HUES48 (cell line): ENCODE measurements around the gene TTC33.

ENCODE experiments used
- H3K27ac ChIP-seq: one replicate; pipeline ENCODE4 v1.7.0; 2013; ENCODE audit warnings: low read depth, low read length, inconsistent platforms
- H3K27me3 ChIP-seq: 2 replicates; pipeline ENCODE4 v1.6.1; 2013; ENCODE audit warnings: mild to moderate bottlenecking, low read length; ENCODE audit not compliant: control insufficient read depth, insufficient read depth
- H3K36me3 ChIP-seq: 2 replicates; pipeline ENCODE4 v1.6.1; 2013; ENCODE audit warnings: low read length; ENCODE audit not compliant: control insufficient read depth, insufficient read depth
- H3K4me1 ChIP-seq: 2 replicates; pipeline ENCODE4 v1.6.1; 2013; ENCODE audit warnings: mild to moderate bottlenecking, low read length; ENCODE audit not compliant: control insufficient read depth, insufficient read depth
- H3K4me3 ChIP-seq: 2 replicates; pipeline ENCODE4 v1.5.1; 2013; ENCODE audit warnings: mild to moderate bottlenecking, low read depth, low read length
- H3K9ac ChIP-seq: 2 replicates; pipeline ENCODE4 v1.6.1; 2013; ENCODE audit warnings: mild to moderate bottlenecking, low read depth, low read length, moderate library complexity
- H3K9me3 ChIP-seq: 2 replicates; pipeline ENCODE4 v1.6.1; 2013; ENCODE audit warnings: low read length; ENCODE audit not compliant: control insufficient read depth, insufficient read depth

Gene TTC33

GRCh38 chr5:40549616-40550015, 206.1 kb downstream of the TTC33 start:
- no peak overlapping the region for H3K27ac ChIP-seq
- no peak overlapping the region for H3K4me3 ChIP-seq
- H3K27me3 ChIP-seq: no peaks in the 10 kb centered on the region
- no peaks in the 10 kb centered on the region for H3K36me3 ChIP-seq
- H3K9me3 ChIP-seq: no peaks in the 10 kb centered on the region
- H3K4me1 ChIP-seq: peaks cover 3% of the 10 kb centered on the region
- no peak overlapping the region for H3K9ac ChIP-seq

- H3K36me3 ChIP-seq: no peaks in the 10 kb centered on the region
- H3K9me3 ChIP-seq: no peaks in the 10 kb centered on the region
- no peak overlapping the region for H3K9ac ChIP-seq
- H3K4me3 ChIP-seq: no peak overlapping the region
- H3K27me3 ChIP-seq: no peaks in the 10 kb centered on the region
- no peaks in the 10 kb centered on the region for H3K4me1 ChIP-seq
- H3K27ac ChIP-seq: no peak overlapping the region
Measured at GRCh38 chr5:40547994-40548575, 207.7 kb downstream of the TTC33 start.

DNA sequence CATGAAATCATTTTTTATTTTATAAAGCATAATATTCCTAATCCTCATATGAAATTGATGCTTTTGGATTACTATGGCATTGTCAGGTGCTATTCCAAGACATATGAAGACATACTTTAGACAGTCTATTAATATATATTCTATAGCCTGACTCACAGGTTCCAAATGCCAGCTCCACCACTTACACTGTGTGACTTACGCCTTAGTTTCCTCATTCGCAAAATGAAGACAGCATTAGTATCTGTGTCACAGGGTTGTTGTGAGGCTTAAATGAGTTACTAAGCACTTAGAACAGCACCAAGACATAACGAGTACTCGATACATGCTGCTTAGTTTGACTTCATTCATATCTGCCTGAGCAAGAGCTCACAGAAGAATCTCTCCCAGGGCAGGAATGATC, 208.2 kb downstream of the TTC33 start:
- no peaks in the 10 kb centered on the region for H3K4me1 ChIP-seq
- H3K4me3 ChIP-seq: no peak overlapping the region
- no peaks in the 10 kb centered on the region for H3K9me3 ChIP-seq
- no peaks in the 10 kb centered on the region for H3K36me3 ChIP-seq
- no peaks in the 10 kb centered on the region for H3K27me3 ChIP-seq
- no peak overlapping the region for H3K27ac ChIP-seq
- no peak overlapping the region for H3K9ac ChIP-seq

GRCh38 chr5:40540301-40540700, 215.5 kb downstream of the TTC33 start:
- Histone ChIP-seq H3K4me1 (no peaks in the 10 kb centered on the region), H3K4me3 (no peak overlapping the region), H3K9me3 (peaks cover 5% of the 10 kb centered on the region; the same call in 1 of the 2 replicates), H3K36me3 (no peaks in the 10 kb centered on the region), H3K9ac (no peak overlapping the region), H3K27me3 (no peaks in the 10 kb centered on the region), H3K27ac (no peak overlapping the region)

DNA sequence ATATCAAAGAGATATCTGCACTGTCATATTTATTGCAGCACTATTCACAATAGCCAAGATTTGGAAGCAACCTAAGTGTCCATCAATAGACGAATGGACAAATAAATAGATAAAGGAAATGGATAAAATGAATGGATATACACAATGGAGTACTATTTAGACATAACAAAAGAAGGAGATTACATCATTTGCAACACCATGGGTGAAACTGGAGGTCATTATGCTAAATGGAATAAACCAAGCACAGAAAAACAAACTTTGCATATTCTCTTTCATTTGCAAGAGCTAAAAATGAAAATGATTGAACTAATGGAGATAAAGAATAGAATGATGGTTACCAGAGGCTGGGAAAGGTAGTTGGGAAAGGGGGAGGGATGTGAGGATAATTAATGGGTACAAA, 231.1 kb downstream of the TTC33 start:
- H3K36me3 ChIP-seq: no peaks in the 10 kb centered on the region
- no peaks in the 10 kb centered on the region for H3K27me3 ChIP-seq
- no peaks in the 10 kb centered on the region for H3K9me3 ChIP-seq
- H3K9ac ChIP-seq: no peak overlapping the region
- peaks cover 9% of the 10 kb centered on the region for H3K4me1 ChIP-seq
- H3K4me3 ChIP-seq: no peak overlapping the region
- H3K27ac ChIP-seq: no peak overlapping the region

GRCh38 chr5:40521925-40522324, 233.8 kb downstream of the TTC33 start:
- Histone ChIP-seq H3K27me3 (no peaks in the 10 kb centered on the region), H3K9ac (no peak overlapping the region), H3K9me3 (no peaks in the 10 kb centered on the region), H3K36me3 (no peaks in the 10 kb centered on the region), H3K27ac (no peak overlapping the region), H3K4me3 (no peak overlapping the region), H3K4me1 (peaks cover 9% of the 10 kb centered on the region)

DNA sequence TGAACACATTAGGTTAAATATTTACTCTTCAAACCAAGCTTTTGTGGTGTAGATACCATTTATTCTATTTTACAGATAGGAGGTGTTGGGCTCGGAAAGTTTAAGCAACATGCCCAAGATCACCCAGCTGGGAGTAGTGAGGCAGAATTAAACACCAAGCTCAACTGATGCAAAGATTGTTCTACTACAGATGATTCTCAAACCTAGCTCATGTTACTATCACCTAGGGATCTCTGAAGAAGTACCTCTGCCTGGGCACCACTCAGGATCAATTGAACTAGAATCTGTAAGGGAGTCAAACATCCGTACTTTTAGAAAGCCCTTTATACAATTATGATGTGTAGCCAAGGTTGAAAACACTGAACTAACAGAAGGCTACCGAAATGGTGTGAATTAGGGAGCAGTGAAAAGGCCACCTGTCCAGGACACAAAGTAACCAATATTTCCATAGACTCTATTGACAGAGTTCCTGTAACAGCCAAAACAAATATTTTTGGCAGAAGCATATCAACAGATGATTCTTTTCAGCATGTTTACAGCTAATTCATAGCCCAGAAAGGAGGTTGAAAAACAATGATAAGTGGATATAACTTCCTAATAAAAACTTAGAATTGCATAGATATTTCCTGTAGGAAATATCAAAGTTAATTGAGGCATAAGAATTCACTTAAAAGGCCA, 234.5 kb downstream of the TTC33 start:
- H3K27me3 ChIP-seq: no peaks in the 10 kb centered on the region
- no peaks in the 10 kb centered on the region for H3K36me3 ChIP-seq
- H3K9me3 ChIP-seq: no peaks in the 10 kb centered on the region
- H3K4me3 ChIP-seq: no peak overlapping the region
- no peak overlapping the region for H3K9ac ChIP-seq
- H3K27ac ChIP-seq: no peak overlapping the region
- H3K4me1 ChIP-seq: peaks cover 9% of the 10 kb centered on the region

GRCh38 chr5:40518485-40518917, 237.3 kb downstream of the TTC33 start:
- Histone ChIP-seq H3K27me3 (no peaks in the 10 kb centered on the region), H3K9me3 (no peaks in the 10 kb centered on the region), H3K27ac (no peak overlapping the region), H3K4me3 (no peak overlapping the region), H3K9ac (no peak overlapping the region), H3K4me1 (no peaks in the 10 kb centered on the region), H3K36me3 (no peaks in the 10 kb centered on the region)

DNA sequence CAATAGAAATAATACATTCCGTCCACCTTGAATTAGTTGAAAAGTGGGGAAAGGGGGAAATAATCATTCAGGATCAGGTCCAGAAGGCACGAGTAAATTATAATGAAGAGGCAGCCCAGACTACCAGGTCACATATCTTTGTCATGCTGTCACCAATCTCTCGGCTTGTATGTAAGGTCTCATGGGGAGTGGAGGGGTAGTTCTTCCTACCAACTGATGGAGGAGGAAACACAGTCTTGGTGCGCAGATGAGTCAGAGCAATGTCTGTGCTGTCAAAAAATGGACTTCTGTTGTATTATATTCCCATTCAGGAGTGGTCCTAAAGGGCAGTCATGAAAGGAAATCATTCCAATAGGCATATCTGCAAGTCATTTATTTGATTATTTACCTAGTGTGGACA, 240.3 kb downstream of the TTC33 start:
- Histone ChIP-seq H3K9ac (no peak overlapping the region), H3K9me3 (no peaks in the 10 kb centered on the region), H3K36me3 (no peaks in the 10 kb centered on the region), H3K27ac (no peak overlapping the region), H3K27me3 (no peaks in the 10 kb centered on the region), H3K4me3 (no peak overlapping the region), H3K4me1 (no peaks in the 10 kb centered on the region)

DNA sequence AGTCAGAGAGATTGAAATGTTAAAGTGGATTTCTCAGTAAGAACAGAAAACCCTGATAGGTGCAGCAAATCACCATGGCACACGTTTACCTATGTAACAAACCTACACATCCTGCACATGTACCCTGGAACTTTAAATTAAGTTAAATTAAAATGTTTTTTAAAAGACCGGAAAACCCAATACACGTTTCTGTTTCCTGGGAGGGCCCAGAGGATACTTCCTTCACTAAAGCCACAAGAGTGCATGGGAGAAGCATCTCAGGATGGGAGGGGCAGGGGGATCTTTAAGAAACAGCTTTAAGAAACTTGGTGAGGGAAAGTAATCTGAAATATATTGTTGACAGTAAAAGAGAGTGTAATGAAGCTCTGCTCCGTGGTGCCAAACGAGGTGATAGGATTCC, 240.8 kb downstream of the TTC33 start:
- Histone ChIP-seq H3K9ac (no peak overlapping the region), H3K9me3 (no peaks in the 10 kb centered on the region), H3K36me3 (no peaks in the 10 kb centered on the region), H3K4me1 (no peaks in the 10 kb centered on the region), H3K4me3 (no peak overlapping the region), H3K27ac (no peak overlapping the region), H3K27me3 (no peaks in the 10 kb centered on the region)

- H3K36me3 ChIP-seq: no peaks in the 10 kb centered on the region
- H3K9me3 ChIP-seq: no peaks in the 10 kb centered on the region
- no peaks in the 10 kb centered on the region for H3K27me3 ChIP-seq
- no peak overlapping the region for H3K4me3 ChIP-seq
- no peaks in the 10 kb centered on the region for H3K4me1 ChIP-seq
- no peak overlapping the region for H3K27ac ChIP-seq
- H3K9ac ChIP-seq: no peak overlapping the region
Measured at GRCh38 chr5:40511801-40512200, 244.0 kb downstream of the TTC33 start.
